Measurements from ENCODE around the gene NES. TPM values are rescaled to one million over a fixed set of nuclear protein-coding genes. Genes with fewer than 3 reads are reported as not detected.
A peak's percentile ranks its signal among the peaks of the same experiment; 100 is the strongest.

NES gene, protein sequence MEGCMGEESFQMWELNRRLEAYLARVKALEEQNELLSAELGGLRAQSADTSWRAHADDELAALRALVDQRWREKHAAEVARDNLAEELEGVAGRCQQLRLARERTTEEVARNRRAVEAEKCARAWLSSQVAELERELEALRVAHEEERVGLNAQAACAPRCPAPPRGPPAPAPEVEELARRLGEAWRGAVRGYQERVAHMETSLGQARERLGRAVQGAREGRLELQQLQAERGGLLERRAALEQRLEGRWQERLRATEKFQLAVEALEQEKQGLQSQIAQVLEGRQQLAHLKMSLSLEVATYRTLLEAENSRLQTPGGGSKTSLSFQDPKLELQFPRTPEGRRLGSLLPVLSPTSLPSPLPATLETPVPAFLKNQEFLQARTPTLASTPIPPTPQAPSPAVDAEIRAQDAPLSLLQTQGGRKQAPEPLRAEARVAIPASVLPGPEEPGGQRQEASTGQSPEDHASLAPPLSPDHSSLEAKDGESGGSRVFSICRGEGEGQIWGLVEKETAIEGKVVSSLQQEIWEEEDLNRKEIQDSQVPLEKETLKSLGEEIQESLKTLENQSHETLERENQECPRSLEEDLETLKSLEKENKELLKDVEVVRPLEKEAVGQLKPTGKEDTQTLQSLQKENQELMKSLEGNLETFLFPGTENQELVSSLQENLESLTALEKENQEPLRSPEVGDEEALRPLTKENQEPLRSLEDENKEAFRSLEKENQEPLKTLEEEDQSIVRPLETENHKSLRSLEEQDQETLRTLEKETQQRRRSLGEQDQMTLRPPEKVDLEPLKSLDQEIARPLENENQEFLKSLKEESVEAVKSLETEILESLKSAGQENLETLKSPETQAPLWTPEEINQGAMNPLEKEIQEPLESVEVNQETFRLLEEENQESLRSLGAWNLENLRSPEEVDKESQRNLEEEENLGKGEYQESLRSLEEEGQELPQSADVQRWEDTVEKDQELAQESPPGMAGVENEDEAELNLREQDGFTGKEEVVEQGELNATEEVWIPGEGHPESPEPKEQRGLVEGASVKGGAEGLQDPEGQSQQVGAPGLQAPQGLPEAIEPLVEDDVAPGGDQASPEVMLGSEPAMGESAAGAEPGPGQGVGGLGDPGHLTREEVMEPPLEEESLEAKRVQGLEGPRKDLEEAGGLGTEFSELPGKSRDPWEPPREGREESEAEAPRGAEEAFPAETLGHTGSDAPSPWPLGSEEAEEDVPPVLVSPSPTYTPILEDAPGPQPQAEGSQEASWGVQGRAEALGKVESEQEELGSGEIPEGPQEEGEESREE (N-terminal part only)
- total RNA-seq: 10 to 100 TPM; 17.4 to 76.4 (median 27.7) TPM

- DNase-seq (ENCODE audit: low spot score) (no peak), ATAC-seq (ENCODE audit: low FRiP score) (peak; percentile 35)
- TF ChIP-seq, protein P1, sequence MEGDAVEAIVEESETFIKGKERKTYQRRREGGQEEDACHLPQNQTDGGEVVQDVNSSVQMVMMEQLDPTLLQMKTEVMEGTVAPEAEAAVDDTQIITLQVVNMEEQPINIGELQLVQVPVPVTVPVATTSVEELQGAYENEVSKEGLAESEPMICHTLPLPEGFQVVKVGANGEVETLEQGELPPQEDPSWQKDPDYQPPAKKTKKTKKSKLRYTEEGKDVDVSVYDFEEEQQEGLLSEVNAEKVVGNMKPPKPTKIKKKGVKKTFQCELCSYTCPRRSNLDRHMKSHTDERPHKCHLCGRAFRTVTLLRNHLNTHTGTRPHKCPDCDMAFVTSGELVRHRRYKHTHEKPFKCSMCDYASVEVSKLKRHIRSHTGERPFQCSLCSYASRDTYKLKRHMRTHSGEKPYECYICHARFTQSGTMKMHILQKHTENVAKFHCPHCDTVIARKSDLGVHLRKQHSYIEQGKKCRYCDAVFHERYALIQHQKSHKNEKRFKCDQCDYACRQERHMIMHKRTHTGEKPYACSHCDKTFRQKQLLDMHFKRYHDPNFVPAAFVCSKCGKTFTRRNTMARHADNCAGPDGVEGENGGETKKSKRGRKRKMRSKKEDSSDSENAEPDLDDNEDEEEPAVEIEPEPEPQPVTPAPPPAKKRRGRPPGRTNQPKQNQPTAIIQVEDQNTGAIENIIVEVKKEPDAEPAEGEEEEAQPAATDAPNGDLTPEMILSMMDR (IDR thresholded peaks at IDR 0.05): no peak
Observed at GRCh38 chr1:156676820-156677615, at the start of gene NES. Gene NES, minus strand, starts transcription at chr1:156677407. Its CDS starts 143 bp downstream, at chr1:156677264.

DNA sequence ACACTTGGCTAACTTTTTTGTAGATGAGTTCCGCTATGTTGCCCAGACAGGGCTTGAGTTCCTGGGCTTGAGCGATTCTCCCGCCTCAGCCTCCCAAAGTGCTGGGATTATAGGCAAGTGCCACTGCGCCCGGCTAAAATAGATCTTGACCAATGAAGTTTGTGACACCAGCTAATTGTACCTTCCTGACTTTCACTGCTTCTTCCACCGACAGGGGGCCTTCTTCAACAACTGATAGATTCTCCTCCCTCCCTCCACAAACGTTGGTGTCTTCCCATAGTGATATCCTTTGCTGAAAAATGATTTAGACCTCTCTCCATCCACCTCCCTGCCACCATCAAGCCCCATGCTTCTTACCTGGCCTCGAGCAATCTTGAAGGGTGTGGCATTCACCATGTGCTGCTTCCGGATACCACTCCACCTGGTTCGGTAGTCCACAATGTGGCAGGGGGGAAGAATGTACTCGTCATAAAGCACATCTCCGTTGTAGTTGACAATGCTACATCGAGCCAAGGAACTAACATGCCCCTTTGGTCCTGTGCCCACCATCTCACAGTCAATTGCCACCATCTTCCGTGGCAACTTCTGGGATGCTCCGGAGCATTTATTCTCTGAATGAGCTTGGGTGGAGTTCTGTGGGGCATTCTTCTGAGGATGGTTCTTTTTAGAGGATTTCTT, 49.5 kb upstream of the NES start:
- TF ChIP-seq, protein P1 (IDR thresholded peaks at IDR 0.05): no peak
- DNase-seq (ENCODE audit: low spot score) (no peak), ATAC-seq (ENCODE audit: low FRiP score) (no peak)

GRCh38 chr1:156725683-156726280, 48.6 kb upstream of the NES start:
- TF ChIP-seq, protein P1 (IDR thresholded peaks at IDR 0.05): peak in 1 of 3 donors; percentile 69
- peak; percentile 76 for DNase-seq (ENCODE audit: low spot score)
- ATAC-seq (ENCODE audit: low FRiP score): peak; percentile 62

DNA sequence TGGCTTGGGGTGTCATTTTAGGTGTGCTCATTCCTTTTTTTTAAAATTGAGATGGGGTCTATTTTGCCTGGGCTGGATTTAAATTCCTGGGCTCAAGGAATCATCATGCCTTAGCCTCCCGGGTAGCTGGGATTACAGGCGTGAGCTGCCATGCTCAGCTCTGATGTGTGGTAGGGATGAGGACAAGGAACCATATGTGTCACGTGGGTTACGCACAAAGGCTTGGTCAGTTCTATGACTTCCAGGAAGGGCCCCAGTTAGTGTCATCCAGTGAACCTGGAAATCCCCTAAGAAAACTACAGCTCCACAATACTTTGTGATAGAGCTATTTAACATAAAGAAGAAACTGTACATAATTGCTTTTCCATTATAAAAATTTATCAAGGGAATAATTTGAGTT, 44.3 kb upstream of the NES start:
- TF ChIP-seq, protein P1 (IDR thresholded peaks at IDR 0.05): no peak
- ATAC-seq (ENCODE audit: low FRiP score) (no peak), DNase-seq (ENCODE audit: low spot score) (no peak)

DNA sequence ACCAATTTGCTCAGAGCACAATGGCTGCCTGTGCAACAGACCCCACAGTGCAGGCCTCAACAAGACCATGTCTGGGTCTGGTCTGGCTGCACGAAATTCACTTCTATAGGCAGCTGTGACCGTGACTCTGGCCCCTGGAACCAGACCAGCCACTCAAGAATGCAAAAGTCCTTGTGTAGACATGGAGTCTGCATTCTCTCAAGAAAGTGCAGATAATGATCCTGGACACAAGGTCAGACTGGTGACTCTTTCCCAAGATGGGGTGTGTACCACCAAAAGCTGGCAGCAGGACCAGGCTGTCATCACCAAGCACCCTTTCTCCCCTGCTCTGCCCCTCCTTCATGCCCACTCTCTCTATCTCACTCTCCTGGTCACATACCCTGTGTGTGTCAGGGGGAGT, 43.9 kb upstream of the NES start:
- no peak for ATAC-seq (ENCODE audit: low FRiP score)
- TF ChIP-seq, protein P1 (IDR thresholded peaks at IDR 0.05): no peak
- no peak for DNase-seq (ENCODE audit: low spot score)
